Nephron progenitor cell (in vitro differentiated cells): ENCODE results near the gene PHYKPL.

Source experiments
- DNase-seq: peaks from one replicate; pipeline ENCODE4 v3.0.0; 2021
- H3K27ac Mint-ChIP-seq: 2 replicates; pipeline ENCODE4 v1.8.0; 2021; ENCODE audit warnings: mild to moderate bottlenecking, moderate library complexity, mixed read lengths
- H3K27me3 Mint-ChIP-seq: 2 replicates; pipeline ENCODE4 v1.8.0; 2021; ENCODE audit warnings: mild to moderate bottlenecking, low read depth, mixed read lengths; ENCODE audit not compliant: poor library complexity
- H3K36me3 Mint-ChIP-seq: 2 replicates; pipeline ENCODE4 v1.8.0; 2021; ENCODE audit warnings: low read depth, mixed read lengths
- H3K4me1 Mint-ChIP-seq: 2 replicates; pipeline ENCODE4 v1.8.0; 2021; ENCODE audit warnings: mixed read lengths
- H3K4me3 Mint-ChIP-seq: 2 replicates; pipeline ENCODE4 v1.8.0; 2021; ENCODE audit warnings: mild to moderate bottlenecking, moderate library complexity, mixed read lengths
- H3K9me3 Mint-ChIP-seq: 2 replicates; pipeline ENCODE4 v1.8.0; 2021; ENCODE audit warnings: mild to moderate bottlenecking, moderate library complexity, mixed read lengths
- CTCF ChIP-seq: fragments of 200-600 bp; sonication (generic); IDR thresholded peaks from 2 replicates; pipeline ENCODE4 v1.5.0; 2021; ENCODE audit warnings: antibody characterized with exemption

The PHYKPL gene

GRCh38 chr5:178245389-178245788 is 12.8 kb upstream of the PHYKPL start:
- TF ChIP-seq CTCF = no peak
- Mint-ChIP-seq H3K9me3 (no peaks in the 10 kb centered on the region), H3K36me3 (no peaks in the 10 kb centered on the region), H3K4me1 (peaks cover 18% of the 10 kb centered on the region), H3K4me3 (no peak overlapping the region), H3K27me3 (peaks cover 5% of the 10 kb centered on the region), H3K27ac (no peak overlapping the region)
- DNase-seq = no peak

GRCh38 chr5:178244576-178244975 is 12.0 kb upstream of the PHYKPL start:
- H3K36me3 Mint-ChIP-seq = no peaks in the 10 kb centered on the region
- peaks cover 5% of the 10 kb centered on the region for H3K27me3 Mint-ChIP-seq
- no peak for DNase-seq
- TF ChIP-seq CTCF = no peak
- peaks cover 21% of the 10 kb centered on the region for H3K4me1 Mint-ChIP-seq
- H3K4me3 Mint-ChIP-seq = no peak overlapping the region
- H3K9me3 Mint-ChIP-seq = no peaks in the 10 kb centered on the region
- no peak overlapping the region for H3K27ac Mint-ChIP-seq

- H3K27me3 Mint-ChIP-seq = peaks cover 5% of the 10 kb centered on the region
- H3K4me1 Mint-ChIP-seq = peaks cover 29% of the 10 kb centered on the region
- H3K4me3 Mint-ChIP-seq = no peak overlapping the region
- H3K9me3 Mint-ChIP-seq = no peaks in the 10 kb centered on the region
- TF ChIP-seq CTCF = no peak
- H3K36me3 Mint-ChIP-seq = no peaks in the 10 kb centered on the region
- DNase-seq = no peak
- no peak overlapping the region for H3K27ac Mint-ChIP-seq
These were observed 9.8 kb upstream of the PHYKPL start for GRCh38 chr5:178242416-178242815.

GRCh38 chr5:178241688-178242231 is 9.2 kb upstream of the PHYKPL start:
- Mint-ChIP-seq H3K36me3 (no peaks in the 10 kb centered on the region), H3K4me1 (peaks cover 30% of the 10 kb centered on the region), H3K27ac (no peak overlapping the region), H3K9me3 (no peaks in the 10 kb centered on the region), H3K4me3 (no peak overlapping the region), H3K27me3 (peaks cover 5% of the 10 kb centered on the region)
- no peak for DNase-seq
- no peak for TF ChIP-seq CTCF

- H3K36me3 Mint-ChIP-seq = no peaks in the 10 kb centered on the region
- H3K4me3 Mint-ChIP-seq = no peak overlapping the region
- H3K4me1 Mint-ChIP-seq = peaks cover 34% of the 10 kb centered on the region
- no peak for DNase-seq
- TF ChIP-seq CTCF = no peak
- H3K27ac Mint-ChIP-seq = peak overlapping the region; percentile 79
- peaks cover 5% of the 10 kb centered on the region for H3K27me3 Mint-ChIP-seq
- no peaks in the 10 kb centered on the region for H3K9me3 Mint-ChIP-seq
These were observed 8.6 kb upstream of the PHYKPL start for GRCh38 chr5:178241231-178241663.

- DNase-seq = no peak
- H3K36me3 Mint-ChIP-seq = no peaks in the 10 kb centered on the region
- no peak overlapping the region for H3K4me3 Mint-ChIP-seq
- no peak for TF ChIP-seq CTCF
- H3K27ac Mint-ChIP-seq = peak overlapping the region; percentile 79
- H3K4me1 Mint-ChIP-seq = peaks cover 36% of the 10 kb centered on the region
- H3K27me3 Mint-ChIP-seq = peaks cover 5% of the 10 kb centered on the region
- no peaks in the 10 kb centered on the region for H3K9me3 Mint-ChIP-seq
These were observed 8.2 kb upstream of the PHYKPL start for GRCh38 chr5:178240766-178241165.
